Measurements from ENCODE around the gene SPATS2.
"Not testable (repeated sequence)": the region's sequence is repeated elsewhere in the genome, so short reads cannot be mapped to it uniquely, and the experiment has no call there.

Gene SPATS2

DNA sequence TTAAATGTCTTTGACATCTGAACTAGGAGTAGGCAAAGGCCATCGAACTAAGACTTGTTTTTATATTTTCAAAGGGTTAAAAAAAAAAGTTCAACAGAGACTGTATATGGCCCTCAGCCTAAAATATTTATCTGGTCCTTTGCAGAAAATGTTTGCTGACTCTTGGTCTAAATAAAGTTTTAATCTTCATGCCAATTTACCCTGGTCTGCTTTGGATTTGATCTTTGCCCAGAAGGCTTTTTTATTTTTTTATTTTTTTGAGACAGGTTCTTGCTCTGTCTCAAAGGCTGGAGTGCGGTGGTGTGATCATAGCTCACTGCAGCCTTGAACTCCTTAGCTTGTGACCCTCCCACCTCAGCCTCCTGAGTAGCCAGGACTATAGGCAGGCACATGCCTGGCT lies 47.1 kb downstream of the SPATS2 start:
- DNase-seq = no peak

- DNase-seq = no peak
Measured at GRCh38 chr12:49415521-49415970, 48.3 kb downstream of the SPATS2 start.

- no peak for DNase-seq
Measured at GRCh38 chr12:49416892-49417291, 49.6 kb downstream of the SPATS2 start.

DNA sequence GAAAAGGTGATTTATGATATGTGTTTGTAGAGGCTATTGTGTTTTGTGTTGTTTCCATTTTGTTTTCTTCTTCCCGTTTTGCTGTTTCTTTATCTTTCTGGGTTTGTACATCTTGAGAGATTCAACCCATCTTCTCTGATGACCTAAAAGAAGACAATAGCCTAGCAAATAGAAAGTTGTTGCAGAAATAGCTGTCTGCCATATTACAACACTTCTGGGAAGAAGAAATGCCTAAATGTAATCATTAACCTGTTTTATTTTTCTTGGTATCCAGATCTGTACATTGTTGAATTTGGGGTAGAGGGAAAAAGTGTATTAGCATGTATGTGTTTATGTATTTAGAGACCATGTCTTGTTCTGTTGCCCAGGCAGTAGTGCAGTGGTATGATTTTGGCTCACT lies 50.3 kb downstream of the SPATS2 start:
- DNase-seq = no peak

- no peak for DNase-seq
Measured at GRCh38 chr12:49420556-49420955, 53.3 kb downstream of the SPATS2 start.

DNA sequence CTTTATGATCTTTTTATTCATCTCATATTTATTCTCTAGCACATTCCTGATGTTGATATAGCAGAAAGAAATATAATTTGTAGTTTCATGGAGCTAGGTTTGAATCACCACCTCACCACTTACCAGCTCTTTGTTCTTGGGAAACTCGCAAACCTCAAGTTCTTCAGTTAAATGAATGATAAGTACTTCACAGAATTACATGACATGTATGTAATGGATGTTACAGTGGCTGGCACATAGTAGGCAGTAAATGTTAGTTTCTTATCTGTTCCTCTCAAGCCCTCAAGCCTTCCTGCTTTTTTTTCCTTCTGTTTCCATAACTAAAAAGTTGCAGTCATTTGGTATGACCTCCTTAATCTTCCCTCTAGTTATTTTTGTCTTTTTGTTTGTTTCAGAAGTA lies 54.9 kb downstream of the SPATS2 start:
- DNase-seq = no peak

DNA sequence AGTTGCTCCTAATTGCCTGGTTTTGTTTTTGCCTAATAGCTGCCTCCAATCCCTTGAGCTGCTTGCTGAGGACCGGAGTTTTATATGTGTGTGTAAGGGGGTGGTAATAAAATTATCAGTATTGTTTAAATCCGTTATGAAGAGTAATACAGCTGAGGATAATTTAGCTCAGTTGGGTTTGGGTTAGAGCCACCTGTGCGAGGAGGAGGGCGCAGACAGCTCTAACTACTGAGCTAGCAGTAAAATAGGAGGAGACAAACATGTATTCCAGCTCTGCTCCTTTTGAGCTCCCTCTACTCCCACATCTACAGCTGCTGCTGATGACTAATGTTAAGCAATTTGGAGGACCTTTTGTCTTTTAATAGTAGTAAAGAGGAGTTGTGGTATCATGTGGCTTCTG lies 61.5 kb downstream of the SPATS2 start:
- DNase-seq = no peak

- no peak for DNase-seq
Measured at GRCh38 chr12:49432616-49433015, 65.4 kb downstream of the SPATS2 start.

DNA sequence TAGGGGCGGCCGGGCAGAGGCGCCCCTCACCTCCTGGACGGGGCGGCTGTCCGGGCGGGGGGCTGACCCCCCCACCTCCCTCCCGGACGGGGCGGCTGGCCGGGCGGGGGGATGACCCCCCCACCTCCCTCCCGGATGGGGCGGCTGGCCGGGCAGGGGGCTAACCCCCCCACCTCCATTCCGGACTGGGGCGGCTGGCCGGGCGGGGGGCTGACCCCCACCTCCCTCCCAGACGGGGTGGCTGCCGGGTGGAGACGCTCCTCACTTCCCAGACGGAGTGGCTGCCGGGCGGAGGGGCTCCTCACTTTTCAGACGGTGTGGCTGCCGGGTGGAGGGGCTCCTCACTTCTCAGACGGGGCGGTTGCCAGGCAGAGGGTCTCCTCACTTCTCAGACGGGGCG lies 69.5 kb downstream of the SPATS2 start:
- not testable (repeated sequence) for DNase-seq

- no peak for DNase-seq
Measured at GRCh38 chr12:49439042-49439441, 71.8 kb downstream of the SPATS2 start.

DNA sequence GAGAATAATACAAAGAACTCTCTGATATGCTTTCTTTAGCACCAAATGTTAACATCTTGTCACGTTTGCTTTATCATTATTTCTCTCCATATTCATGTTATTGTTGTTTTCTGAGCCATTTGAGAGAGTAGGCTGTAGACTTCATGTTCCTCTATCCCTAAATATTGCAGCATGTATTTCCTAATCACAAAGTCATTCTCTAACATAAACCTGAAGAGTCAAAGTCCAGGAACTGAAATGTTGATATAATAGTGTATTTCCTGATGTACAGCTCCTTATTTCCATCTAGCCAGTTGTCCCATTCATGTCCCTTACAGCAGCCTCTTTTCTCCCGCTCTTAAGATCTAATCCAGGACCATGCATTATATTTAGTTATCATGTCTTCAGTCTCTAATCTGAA lies 72.8 kb downstream of the SPATS2 start:
- no peak for DNase-seq

DNA sequence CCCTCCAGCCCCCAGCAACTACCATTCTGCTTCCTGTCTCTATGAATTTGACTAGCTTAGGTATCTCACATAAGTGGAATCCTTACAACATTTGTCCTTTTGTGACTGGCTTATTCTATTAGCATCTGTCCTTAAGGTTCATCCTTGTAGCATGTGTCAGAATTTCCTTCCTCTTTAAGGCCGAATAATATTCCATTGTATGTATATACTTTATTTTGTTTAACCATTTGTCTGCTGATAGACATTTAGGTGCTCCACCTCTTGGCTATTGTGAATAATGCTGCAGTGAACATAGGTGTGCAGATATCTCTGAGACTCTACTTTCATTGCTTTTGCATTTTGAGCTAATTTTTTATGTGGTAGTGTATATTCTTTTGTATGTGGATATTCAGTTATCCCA lies 75.7 kb downstream of the SPATS2 start:
- no peak for DNase-seq

DNA sequence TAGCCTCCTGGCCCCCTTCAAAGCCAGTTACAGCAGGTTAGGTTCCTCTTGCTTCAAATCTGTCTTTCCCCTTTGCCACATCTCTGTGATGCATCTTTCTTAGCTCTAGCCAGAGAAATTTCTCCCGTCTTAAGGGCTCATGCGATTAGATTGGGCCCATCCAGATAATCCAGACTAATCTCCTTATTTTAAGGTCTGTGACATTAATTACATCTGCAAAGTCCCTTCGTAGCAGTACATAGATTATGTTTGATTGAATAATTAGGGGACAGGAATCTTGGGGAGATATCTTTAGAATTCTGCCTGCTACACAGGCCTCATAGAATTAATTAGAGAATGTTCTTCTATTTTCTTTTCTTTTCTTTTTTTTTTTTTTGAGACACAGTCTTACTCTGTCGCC lies 79.3 kb downstream of the SPATS2 start:
- no peak for DNase-seq

- DNase-seq = no peak
Measured at GRCh38 chr12:49448858-49449257, 81.6 kb downstream of the SPATS2 start.

GRCh38 chr12:49451468-49452259 lies 84.4 kb downstream of the SPATS2 start:
- DNase-seq = no peak

GRCh38 chr12:49455501-49455900 lies 88.2 kb downstream of the SPATS2 start:
- no peak for DNase-seq

DNA sequence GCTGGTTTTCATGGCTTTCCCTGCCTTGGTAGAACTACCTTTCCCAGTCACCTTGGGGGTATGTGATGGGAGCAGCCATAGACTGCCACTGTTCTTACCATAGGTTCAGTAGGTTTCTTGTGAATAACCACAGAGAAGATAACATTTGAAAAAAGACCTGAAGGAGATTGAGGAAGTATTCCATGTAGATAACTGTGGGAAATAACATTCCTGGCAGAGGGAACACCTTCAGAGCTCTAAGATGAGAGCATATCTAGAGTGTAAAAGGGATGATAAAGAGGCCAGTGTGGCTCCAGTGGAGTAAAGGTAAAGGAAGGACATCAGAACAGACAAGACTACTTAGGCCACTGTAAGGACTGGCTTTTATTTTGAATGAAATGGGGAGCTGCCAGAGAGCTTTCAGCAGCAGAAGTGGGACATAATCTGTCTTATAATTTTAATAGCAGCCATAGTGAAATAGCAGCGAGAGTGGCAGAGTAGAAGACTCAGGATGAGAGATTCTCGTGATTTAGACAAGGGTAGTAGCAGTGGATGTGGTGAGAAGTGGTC lies 88.9 kb downstream of the SPATS2 start:
- no peak for DNase-seq

DNA sequence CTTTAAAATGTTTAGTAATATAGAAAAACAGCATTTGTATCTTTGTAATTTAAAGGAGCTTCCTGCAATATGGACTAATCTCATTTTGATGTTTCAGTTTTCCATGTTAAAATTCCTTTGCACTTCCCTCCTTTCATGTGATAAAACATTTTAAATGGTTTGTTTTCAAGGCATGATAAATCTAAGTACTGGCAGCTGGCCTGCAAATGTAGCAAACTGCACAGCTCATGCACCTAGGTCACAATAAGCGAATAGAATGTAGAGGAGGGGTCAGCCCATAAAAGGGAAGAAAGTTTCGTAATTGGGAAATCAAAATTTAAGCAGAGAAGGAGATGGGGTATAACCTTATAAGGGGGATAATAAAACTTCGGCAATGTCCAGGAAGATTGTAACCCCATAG lies 91.6 kb downstream of the SPATS2 start:
- DNase-seq = no peak

GRCh38 chr12:49461221-49461620 lies 94.0 kb downstream of the SPATS2 start:
- no peak for DNase-seq

- DNase-seq = no peak
Measured at GRCh38 chr12:49462083-49462744, 95.0 kb downstream of the SPATS2 start.

DNA sequence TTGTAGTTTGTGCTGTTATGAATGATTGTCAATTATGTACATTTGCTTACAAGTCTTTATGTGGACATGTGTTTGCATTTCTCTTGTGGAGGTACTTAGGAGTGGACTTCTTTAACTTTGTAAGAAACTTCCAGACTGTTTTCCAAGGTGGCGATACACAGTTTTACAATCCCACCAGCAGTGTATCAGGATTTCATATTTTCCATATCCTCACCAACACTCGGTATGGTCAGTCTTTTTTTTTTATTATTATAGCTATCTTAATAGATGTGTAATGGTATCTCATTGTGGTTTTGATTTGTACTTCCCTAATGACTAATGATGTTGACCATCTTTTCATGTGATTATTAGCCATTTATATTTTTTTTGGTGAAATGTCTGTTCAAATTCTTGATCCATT lies 97.9 kb downstream of the SPATS2 start:
- DNase-seq = no peak

- no peak for DNase-seq
Measured at GRCh38 chr12:49470986-49471385, 103.7 kb downstream of the SPATS2 start.

DNA sequence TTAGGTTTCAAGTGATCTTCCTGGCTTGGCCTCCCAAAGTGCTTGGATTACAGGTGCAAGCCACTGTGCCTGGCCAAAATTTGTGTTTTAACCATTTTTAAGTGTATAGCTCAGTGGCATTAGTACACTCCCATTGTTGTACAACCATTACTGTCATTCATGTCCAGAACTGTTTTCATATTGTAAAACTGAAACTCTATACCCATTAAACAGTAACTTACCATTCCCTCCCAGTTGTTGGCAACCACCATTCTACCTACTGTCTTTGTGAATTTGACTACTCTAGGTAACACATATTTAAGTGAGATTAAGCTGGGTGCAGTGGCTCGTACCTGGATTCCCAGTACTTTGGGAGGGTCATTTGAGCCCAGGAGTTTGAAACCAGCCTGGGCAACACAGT lies 104.3 kb downstream of the SPATS2 start:
- no peak for DNase-seq

DNA sequence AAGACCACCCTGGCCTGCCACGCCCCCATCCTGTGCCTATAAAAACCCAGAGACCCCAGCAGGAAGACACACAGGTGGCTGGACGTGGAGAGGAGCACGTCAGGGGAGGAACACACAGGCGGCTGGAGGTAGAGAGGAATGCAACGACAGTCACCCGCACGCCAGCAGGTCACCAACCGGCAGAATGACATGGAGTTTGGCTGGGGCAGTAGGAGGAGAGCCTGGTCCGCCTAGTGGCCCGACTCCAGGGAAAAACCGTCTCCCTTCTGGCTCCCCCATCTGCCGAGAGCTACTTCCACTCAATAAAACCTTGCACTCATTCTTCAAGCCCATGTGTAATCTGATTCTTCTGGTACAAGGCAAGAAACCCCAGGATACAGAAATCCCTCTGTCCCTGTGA lies 108.8 kb downstream of the SPATS2 start:
- DNase-seq = no peak
